ENCODE data around the gene CFAP61.

CFAP61 gene

GRCh38 chr20:20202768-20203167 lies 150.4 kb downstream of the CFAP61 start:
- TF ChIP-seq CTCF (IDR thresholded peaks at IDR 0.05; ENCODE audit: low read depth, low read length) = no peak
- DNase-seq (ENCODE audit: extremely low read depth, low read depth) = no peak

GRCh38 chr20:20203784-20204183 lies 151.5 kb downstream of the CFAP61 start:
- no peak for DNase-seq (ENCODE audit: extremely low read depth, low read depth)
- no peak for TF ChIP-seq CTCF (IDR thresholded peaks at IDR 0.05; ENCODE audit: low read depth, low read length)

- TF ChIP-seq CTCF (IDR thresholded peaks at IDR 0.05; ENCODE audit: low read depth, low read length) = no peak
- no peak for DNase-seq (ENCODE audit: extremely low read depth, low read depth)
Observed at GRCh38 chr20:20204256-20204655, 151.9 kb downstream of the CFAP61 start.

GRCh38 chr20:20205141-20205861 lies 153.0 kb downstream of the CFAP61 start:
- TF ChIP-seq CTCF (IDR thresholded peaks at IDR 0.05; ENCODE audit: low read depth, low read length) = no peak
- DNase-seq (ENCODE audit: extremely low read depth, low read depth) = no peak

- no peak for DNase-seq (ENCODE audit: extremely low read depth, low read depth)
- no peak for TF ChIP-seq CTCF (IDR thresholded peaks at IDR 0.05; ENCODE audit: low read depth, low read length)
Observed at GRCh38 chr20:20205862-20206236, 153.5 kb downstream of the CFAP61 start.

- TF ChIP-seq CTCF (IDR thresholded peaks at IDR 0.05; ENCODE audit: low read depth, low read length) = no peak
- no peak for DNase-seq (ENCODE audit: extremely low read depth, low read depth)
Observed at GRCh38 chr20:20206788-20207187, 154.5 kb downstream of the CFAP61 start.

GRCh38 chr20:20207291-20207690 lies 155.0 kb downstream of the CFAP61 start:
- TF ChIP-seq CTCF (IDR thresholded peaks at IDR 0.05; ENCODE audit: low read depth, low read length) = no peak
- DNase-seq (ENCODE audit: extremely low read depth, low read depth) = no peak
